ENCODE data around the gene PPIF. TPM values are rescaled to one million over a fixed set of nuclear protein-coding genes. Genes with fewer than 3 reads are reported as not detected.
"Not testable (repeated sequence)": the region's sequence is repeated elsewhere in the genome, so short reads cannot be mapped to it uniquely, and the experiment has no call there.

Gene PPIF
- total RNA-seq, 6 experiments from 2014 or later: 53.7 to 106 (median 90.1) TPM

DNA sequence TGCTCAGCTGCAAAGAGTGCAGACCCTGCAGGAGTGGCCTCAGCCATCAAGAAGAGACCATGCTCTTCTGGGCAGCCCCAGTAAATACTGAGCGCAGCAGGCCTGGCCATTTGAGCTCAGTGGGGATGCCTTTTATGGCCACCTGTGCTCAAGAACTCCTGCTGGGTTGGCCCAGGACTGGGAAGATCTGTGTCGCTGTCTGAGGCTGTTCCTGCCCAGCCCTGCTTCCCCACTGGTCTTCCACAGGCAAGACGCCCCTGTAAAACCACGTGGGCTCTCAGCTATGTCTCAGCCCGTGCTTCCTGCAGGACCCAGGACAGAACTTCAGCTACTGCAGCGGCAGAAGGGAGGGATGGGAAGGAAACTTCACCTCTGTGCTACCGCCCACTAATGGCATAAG lies 10.5 kb upstream of the PPIF start:
- Histone ChIP-seq H3K9me3 (no peaks in the 10 kb centered on the region), H3K27me3 (no peaks in the 10 kb centered on the region), H3K4me1 (peaks cover 0 to 48% (median 18%) of the 10 kb centered on the region in 4 donors), H3K4me3 (no peak overlapping the region), H3K27ac (no peak overlapping the region), H3K36me3 (no peaks in the 10 kb centered on the region)
- intact Hi-C loops (cut with DNase I): no loop called here
- no peak for ATAC-seq
- DNase-seq: peak in 2 of 3 donors; percentile 14 to 39
- 72% methylated on average over 2 of the region's 7 CpGs for WGBS (ENCODE audit: insufficient coverage, low coverage, low lambda C conversion rate, missing lambda C conversion rate)
- TF ChIP-seq POLR2A (IDR thresholded peaks at IDR 0.05): no peak
- TF ChIP-seq, protein P1, sequence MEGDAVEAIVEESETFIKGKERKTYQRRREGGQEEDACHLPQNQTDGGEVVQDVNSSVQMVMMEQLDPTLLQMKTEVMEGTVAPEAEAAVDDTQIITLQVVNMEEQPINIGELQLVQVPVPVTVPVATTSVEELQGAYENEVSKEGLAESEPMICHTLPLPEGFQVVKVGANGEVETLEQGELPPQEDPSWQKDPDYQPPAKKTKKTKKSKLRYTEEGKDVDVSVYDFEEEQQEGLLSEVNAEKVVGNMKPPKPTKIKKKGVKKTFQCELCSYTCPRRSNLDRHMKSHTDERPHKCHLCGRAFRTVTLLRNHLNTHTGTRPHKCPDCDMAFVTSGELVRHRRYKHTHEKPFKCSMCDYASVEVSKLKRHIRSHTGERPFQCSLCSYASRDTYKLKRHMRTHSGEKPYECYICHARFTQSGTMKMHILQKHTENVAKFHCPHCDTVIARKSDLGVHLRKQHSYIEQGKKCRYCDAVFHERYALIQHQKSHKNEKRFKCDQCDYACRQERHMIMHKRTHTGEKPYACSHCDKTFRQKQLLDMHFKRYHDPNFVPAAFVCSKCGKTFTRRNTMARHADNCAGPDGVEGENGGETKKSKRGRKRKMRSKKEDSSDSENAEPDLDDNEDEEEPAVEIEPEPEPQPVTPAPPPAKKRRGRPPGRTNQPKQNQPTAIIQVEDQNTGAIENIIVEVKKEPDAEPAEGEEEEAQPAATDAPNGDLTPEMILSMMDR (IDR thresholded peaks at IDR 0.05): no peak

DNA sequence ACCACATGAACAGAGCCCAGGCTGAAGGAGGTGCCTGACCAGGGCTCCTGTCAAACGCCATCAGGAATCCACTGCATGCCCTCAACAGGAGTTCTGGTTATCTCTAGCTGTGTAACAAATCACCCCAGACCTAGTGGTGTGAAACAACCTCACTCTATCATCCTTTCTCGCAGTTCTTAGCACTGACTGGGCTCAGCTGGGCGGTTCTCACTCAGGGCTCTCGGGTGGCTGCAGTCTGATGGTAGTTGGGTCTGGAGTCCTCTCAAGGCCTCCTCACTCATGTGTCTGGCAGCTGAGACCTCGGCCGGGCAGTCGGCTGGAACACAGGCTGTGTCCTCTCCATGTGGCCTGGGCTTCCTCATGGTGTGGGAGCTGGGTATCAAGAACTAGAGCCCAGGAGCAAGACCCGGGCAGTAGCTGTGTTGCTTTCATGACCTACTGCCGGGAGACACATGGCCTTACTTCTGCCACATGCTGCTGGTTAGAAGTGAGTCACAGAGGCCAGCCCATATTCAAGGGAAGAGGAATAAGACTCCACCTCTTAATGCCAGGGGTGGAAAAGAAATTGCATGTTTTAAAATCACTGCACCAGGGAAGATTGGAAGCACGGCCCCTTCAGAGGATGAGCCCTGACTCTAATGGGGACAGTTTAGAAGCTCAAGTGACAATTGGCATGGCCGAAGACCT lies 9.3 kb upstream of the PPIF start:
- H3K4me3 ChIP-seq; ATAC-seq; DNase-seq; H3K27ac ChIP-seq; intact Hi-C loops (cut with DNase I); H3K36me3 ChIP-seq; H3K27me3 ChIP-seq; H3K9me3 ChIP-seq: not testable (repeated sequence)
- 100% methylated on average over 1 of the region's 11 CpGs for WGBS (ENCODE audit: insufficient coverage, low coverage, low lambda C conversion rate, missing lambda C conversion rate)
- peaks cover 0 to 59% (median 25%) of the 10 kb centered on the region in 4 donors for H3K4me1 ChIP-seq

DNA sequence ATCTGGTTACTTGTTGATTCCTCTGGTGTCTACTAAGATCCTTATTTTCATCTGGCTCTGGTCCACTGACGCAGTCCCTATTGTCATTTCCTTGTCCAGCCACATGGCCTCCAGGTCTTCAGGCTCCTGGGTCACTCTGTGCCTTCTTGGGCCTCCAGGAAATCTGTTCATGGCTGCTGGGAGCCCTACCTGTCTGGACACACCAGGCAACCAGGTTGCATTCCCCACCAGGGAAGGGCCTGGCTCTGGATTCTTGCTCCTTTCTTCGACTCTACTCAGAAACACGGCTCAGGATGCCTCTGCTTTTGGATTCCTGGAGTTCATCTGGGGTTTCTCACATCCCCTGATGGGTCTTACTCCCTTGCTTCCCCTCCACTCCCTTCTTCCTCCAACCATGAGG lies 8.0 kb upstream of the PPIF start:
- WGBS (ENCODE audit: insufficient coverage, low coverage, low lambda C conversion rate, missing lambda C conversion rate): 97% methylated on average over 3 of the region's 3 CpGs
- TF ChIP-seq POLR2A (IDR thresholded peaks at IDR 0.05): no peak
- TF ChIP-seq, protein P1 (IDR thresholded peaks at IDR 0.05): no peak
- H3K9me3 ChIP-seq: no peaks in the 10 kb centered on the region
- H3K27me3 ChIP-seq: no peaks in the 10 kb centered on the region
- DNase-seq: peak in 1 of 3 donors; percentile 39
- H3K4me3 ChIP-seq: no peak overlapping the region
- intact Hi-C loops (cut with DNase I): no loop called here
- ATAC-seq: no peak
- H3K36me3 ChIP-seq: no peaks in the 10 kb centered on the region
- peaks cover 0 to 64% (median 29%) of the 10 kb centered on the region in 4 donors for H3K4me1 ChIP-seq
- H3K27ac ChIP-seq: no peak overlapping the region

DNA sequence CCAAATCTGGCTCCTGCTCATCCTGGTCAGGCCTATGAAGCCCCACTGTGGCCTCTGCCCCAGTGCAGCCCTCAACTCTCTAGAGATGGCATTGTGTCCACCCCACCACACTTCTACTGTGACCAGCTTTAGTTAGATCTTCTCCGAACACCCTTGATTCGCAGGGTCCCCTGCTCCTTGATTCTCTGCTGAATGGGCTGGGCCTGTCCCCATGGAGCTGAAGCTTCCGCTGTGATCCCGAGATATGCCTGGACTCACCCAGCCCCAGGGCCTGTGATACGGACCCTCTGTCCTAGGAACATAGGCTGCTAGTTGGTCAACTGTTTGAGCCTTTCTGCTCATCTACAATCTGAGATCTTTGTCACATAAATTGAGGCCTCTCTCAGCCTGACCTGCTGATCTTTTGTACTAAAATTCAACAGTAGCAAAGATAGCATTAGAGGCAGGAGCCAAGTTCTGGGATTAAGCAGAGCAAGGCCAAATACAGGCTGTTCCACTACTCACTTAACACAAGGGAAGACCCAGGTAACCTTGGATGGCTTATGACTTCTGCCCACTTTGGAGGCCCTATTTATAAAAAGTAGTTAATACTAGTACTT lies 6.5 kb upstream of the PPIF start:
- no peak overlapping the region for H3K4me3 ChIP-seq
- DNase-seq: peak in 1 of 3 donors; percentile 52
- no peaks in the 10 kb centered on the region for H3K9me3 ChIP-seq
- H3K27me3 ChIP-seq: no peaks in the 10 kb centered on the region
- intact Hi-C loops (cut with DNase I): no loop called here
- TF ChIP-seq POLR2A (IDR thresholded peaks at IDR 0.05): no peak
- TF ChIP-seq, protein P1 (IDR thresholded peaks at IDR 0.05): no peak
- peak in 3 of 4 donors; percentile 18 to 58 (median 56) for ATAC-seq
- H3K36me3 ChIP-seq: no peaks in the 10 kb centered on the region
- peaks cover 0 to 57% (median 24%) of the 10 kb centered on the region in 4 donors for H3K4me1 ChIP-seq
- WGBS (ENCODE audit: insufficient coverage, low coverage, low lambda C conversion rate, missing lambda C conversion rate): 80% methylated on average over 5 of the region's 5 CpGs
- peak overlapping the region in 1 of 3 donors; percentile 39 for H3K27ac ChIP-seq

DNA sequence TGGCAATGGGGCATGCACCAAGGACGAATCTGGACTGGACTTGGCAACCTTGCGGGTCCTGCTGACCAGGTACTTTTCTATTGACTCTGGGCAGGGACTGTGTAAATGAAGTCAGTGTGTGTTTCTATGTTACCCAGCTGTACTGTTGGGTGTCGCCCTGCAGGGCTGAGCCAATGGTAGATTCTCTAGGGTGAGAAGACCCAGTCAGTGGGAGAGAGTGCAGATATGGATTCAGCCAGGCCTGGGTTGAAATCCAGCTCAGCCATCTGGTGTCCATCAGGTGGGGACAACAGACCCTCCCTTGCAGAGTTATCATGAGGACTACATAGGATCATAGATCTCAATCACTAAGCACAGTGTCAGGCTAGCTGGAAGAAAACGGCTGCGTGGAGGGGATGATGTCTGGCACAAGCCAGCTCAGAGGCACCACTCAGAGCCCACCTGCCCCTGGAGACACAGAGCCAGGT lies 4.9 kb upstream of the PPIF start:
- peaks cover 0 to 60% (median 28%) of the 10 kb centered on the region in 4 donors for H3K4me1 ChIP-seq

More for the DNA sequence above, 4.9 kb upstream of the PPIF start:
- WGBS (ENCODE audit: insufficient coverage, low coverage, low lambda C conversion rate, missing lambda C conversion rate): 28% methylated on average over 3 of the region's 5 CpGs
- Histone ChIP-seq H3K9me3 (no peaks in the 10 kb centered on the region), H3K27ac (peak overlapping the region in 1 of 3 donors; percentile 33), H3K4me3 (no peak overlapping the region), H3K36me3 (no peaks in the 10 kb centered on the region), H3K27me3 (no peaks in the 10 kb centered on the region)
- intact Hi-C loops (cut with DNase I): no loop called here
- ATAC-seq (peak; percentile 68 to 81 (median 78)), DNase-seq (peak in 2 of 3 donors; percentile 51 to 84)
- TF ChIP-seq POLR2A (IDR thresholded peaks at IDR 0.05): no peak
- TF ChIP-seq, protein P1 (IDR thresholded peaks at IDR 0.05): no peak
